Measurements from ENCODE around the gene ODAD4. TPM values are rescaled to one million over a fixed set of nuclear protein-coding genes. Genes with fewer than 3 reads are reported as not detected.

ODAD4 gene
- total RNA-seq, 1 donor from 2014 or later, result 2.1 TPM

- H3K4me3 Mint-ChIP-seq, result no peak overlapping the region
- H3K27me3 Mint-ChIP-seq (ENCODE audit: low read depth), result no peaks in the 10 kb centered on the region
- H3K9me3 Mint-ChIP-seq, result no peaks in the 10 kb centered on the region
- DNase-seq (ENCODE audit: low spot score in 2 of 2, unreplicated experiment in 2 of 2), result no peak
- H3K36me3 Mint-ChIP-seq, result peaks cover 33% of the 10 kb centered on the region
- H3K4me1 Mint-ChIP-seq, result peaks cover 7% of the 10 kb centered on the region
- no peak for TF ChIP-seq CTCF (IDR thresholded peaks at IDR 0.05; ENCODE audit: unreplicated experiment)
- peak overlapping the region; percentile 59 for H3K27ac Mint-ChIP-seq
These were observed 42.4 kb downstream of the ODAD4 start for GRCh38 chr17:41972571-41973407.

- Mint-ChIP-seq H3K4me1 (peaks cover 9% of the 10 kb centered on the region), H3K27me3 (ENCODE audit: low read depth) (no peaks in the 10 kb centered on the region), H3K27ac (peak overlapping the region; percentile 59), H3K36me3 (peaks cover 37% of the 10 kb centered on the region), H3K4me3 (no peak overlapping the region), H3K9me3 (no peaks in the 10 kb centered on the region)
- no peak for DNase-seq (ENCODE audit: low spot score in 2 of 2, unreplicated experiment in 2 of 2)
- no peak for TF ChIP-seq CTCF (IDR thresholded peaks at IDR 0.05; ENCODE audit: unreplicated experiment)
These were observed 43.0 kb downstream of the ODAD4 start for GRCh38 chr17:41973408-41973811.

GRCh38 chr17:41974031-41974430 is 43.6 kb downstream of the ODAD4 start:
- Mint-ChIP-seq H3K36me3 (peaks cover 37% of the 10 kb centered on the region), H3K4me3 (no peak overlapping the region), H3K27ac (no peak overlapping the region), H3K9me3 (no peaks in the 10 kb centered on the region), H3K4me1 (peaks cover 9% of the 10 kb centered on the region), H3K27me3 (ENCODE audit: low read depth) (no peaks in the 10 kb centered on the region)
- no peak for DNase-seq (ENCODE audit: low spot score in 2 of 2, unreplicated experiment in 2 of 2)
- TF ChIP-seq CTCF (IDR thresholded peaks at IDR 0.05; ENCODE audit: unreplicated experiment), result no peak

GRCh38 chr17:41974658-41975057 is 44.2 kb downstream of the ODAD4 start:
- peaks cover 34% of the 10 kb centered on the region for H3K36me3 Mint-ChIP-seq
- no peaks in the 10 kb centered on the region for H3K27me3 Mint-ChIP-seq (ENCODE audit: low read depth)
- DNase-seq (ENCODE audit: low spot score in 2 of 2, unreplicated experiment in 2 of 2), result no peak
- peak overlapping the region; percentile 16 for H3K27ac Mint-ChIP-seq
- H3K9me3 Mint-ChIP-seq, result no peaks in the 10 kb centered on the region
- peaks cover 9% of the 10 kb centered on the region for H3K4me1 Mint-ChIP-seq
- H3K4me3 Mint-ChIP-seq, result no peak overlapping the region
- TF ChIP-seq CTCF (IDR thresholded peaks at IDR 0.05; ENCODE audit: unreplicated experiment), result no peak

- peaks cover 36% of the 10 kb centered on the region for H3K36me3 Mint-ChIP-seq
- no peak for TF ChIP-seq CTCF (IDR thresholded peaks at IDR 0.05; ENCODE audit: unreplicated experiment)
- H3K27ac Mint-ChIP-seq, result no peak overlapping the region
- H3K9me3 Mint-ChIP-seq, result no peaks in the 10 kb centered on the region
- H3K27me3 Mint-ChIP-seq (ENCODE audit: low read depth), result no peaks in the 10 kb centered on the region
- H3K4me3 Mint-ChIP-seq, result no peak overlapping the region
- no peak for DNase-seq (ENCODE audit: low spot score in 2 of 2, unreplicated experiment in 2 of 2)
- H3K4me1 Mint-ChIP-seq, result peaks cover 9% of the 10 kb centered on the region
These were observed 45.0 kb downstream of the ODAD4 start for GRCh38 chr17:41975099-41976083.
